KMS-11 (cell line): ENCODE data around the gene C18orf54.
"Not testable (repeated sequence)": the region's sequence is repeated elsewhere in the genome, so short reads cannot be mapped to it uniquely, and the experiment has no call there.

ENCODE experiments used
- H2AFZ ChIP-seq: fragments of 200-600 bp; sonication (generic); 2 replicates; pipeline ENCODE4 v1.6.1; 2016; ENCODE audit warnings: antibody characterized with exemption, mixed run types, low read depth
- H3K27ac ChIP-seq: fragments of 200-600 bp; sonication (generic); 2 replicates; pipeline ENCODE4 v1.6.1; 2016; ENCODE audit warnings: mild to moderate bottlenecking, mixed run types
- H3K27me3 ChIP-seq: fragments of 200-600 bp; sonication (generic); 2 replicates; pipeline ENCODE4 v1.6.1; 2017; ENCODE audit warnings: mild to moderate bottlenecking, low read depth, mixed run types, moderate library complexity; ENCODE audit not compliant: insufficient read depth
- H3K36me3 ChIP-seq: fragments of 200-600 bp; sonication (generic); 2 replicates; pipeline ENCODE4 v1.6.1; 2017; ENCODE audit warnings: mild to moderate bottlenecking, mixed run types; ENCODE audit not compliant: insufficient read depth
- H3K4me1 ChIP-seq: fragments of 200-600 bp; sonication (generic); 2 replicates; pipeline ENCODE4 v1.6.1; 2016; ENCODE audit warnings: mild to moderate bottlenecking, low read depth, mixed run types; ENCODE audit not compliant: poor library complexity, severe bottlenecking
- H3K4me2 ChIP-seq: fragments of 200-600 bp; sonication (generic); 2 replicates; pipeline ENCODE4 v1.7.0; 2016; ENCODE audit warnings: mild to moderate bottlenecking, mixed run types
- H3K4me3 ChIP-seq: fragments of 200-600 bp; sonication (generic); IDR thresholded peaks from 2 replicates; pipeline ENCODE4 v1.6.1; 2017; ENCODE audit warnings: low read depth, low read length, mixed read lengths; ENCODE audit not compliant: insufficient read depth
- H3K79me2 ChIP-seq: fragments of 200-600 bp; sonication (generic); 2 replicates; pipeline ENCODE4 v1.6.1; 2016; ENCODE audit warnings: low read depth, mixed run types; ENCODE audit not compliant: insufficient read depth
- H3K9ac ChIP-seq: fragments of 200-600 bp; sonication (generic); 2 replicates; pipeline ENCODE4 v1.6.1; 2016; ENCODE audit warnings: mild to moderate bottlenecking, mixed run types
- H4K20me1 ChIP-seq: fragments of 200-600 bp; sonication (generic); 2 replicates; pipeline ENCODE4 v1.6.1; 2016; ENCODE audit warnings: mild to moderate bottlenecking, mixed run types; ENCODE audit not compliant: insufficient read depth
- TF ChIP-seq, protein P1 (sequence below): fragments of 200-600 bp; sonication (generic); conservative IDR thresholded peaks from 2 replicates; pipeline ENCODE4 v1.6.1; 2017; ENCODE audit warnings: low read depth, mild to moderate bottlenecking, antibody characterized with exemption, low read length, moderate library complexity, mixed read lengths

C18orf54 gene

DNA sequence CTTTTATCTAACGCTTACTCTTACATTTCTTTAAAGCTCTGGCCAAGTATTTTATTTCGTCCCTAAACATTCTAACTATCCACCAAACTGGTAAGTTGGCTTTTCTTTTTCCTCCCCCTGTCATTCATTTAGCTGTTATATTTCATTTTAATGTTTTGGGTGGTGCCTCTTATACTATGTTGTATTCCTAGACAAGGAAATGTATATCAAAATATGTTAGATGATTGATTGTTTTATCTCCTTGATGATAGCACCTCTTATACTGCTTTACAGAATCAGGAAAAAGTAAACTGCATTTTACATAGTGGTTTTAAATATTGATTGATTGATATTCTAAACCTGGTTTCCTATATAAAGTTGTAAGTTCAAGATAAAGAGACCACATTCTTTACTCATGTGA is 23.9 kb downstream of the C18orf54 start:
- TF ChIP-seq, protein P1, sequence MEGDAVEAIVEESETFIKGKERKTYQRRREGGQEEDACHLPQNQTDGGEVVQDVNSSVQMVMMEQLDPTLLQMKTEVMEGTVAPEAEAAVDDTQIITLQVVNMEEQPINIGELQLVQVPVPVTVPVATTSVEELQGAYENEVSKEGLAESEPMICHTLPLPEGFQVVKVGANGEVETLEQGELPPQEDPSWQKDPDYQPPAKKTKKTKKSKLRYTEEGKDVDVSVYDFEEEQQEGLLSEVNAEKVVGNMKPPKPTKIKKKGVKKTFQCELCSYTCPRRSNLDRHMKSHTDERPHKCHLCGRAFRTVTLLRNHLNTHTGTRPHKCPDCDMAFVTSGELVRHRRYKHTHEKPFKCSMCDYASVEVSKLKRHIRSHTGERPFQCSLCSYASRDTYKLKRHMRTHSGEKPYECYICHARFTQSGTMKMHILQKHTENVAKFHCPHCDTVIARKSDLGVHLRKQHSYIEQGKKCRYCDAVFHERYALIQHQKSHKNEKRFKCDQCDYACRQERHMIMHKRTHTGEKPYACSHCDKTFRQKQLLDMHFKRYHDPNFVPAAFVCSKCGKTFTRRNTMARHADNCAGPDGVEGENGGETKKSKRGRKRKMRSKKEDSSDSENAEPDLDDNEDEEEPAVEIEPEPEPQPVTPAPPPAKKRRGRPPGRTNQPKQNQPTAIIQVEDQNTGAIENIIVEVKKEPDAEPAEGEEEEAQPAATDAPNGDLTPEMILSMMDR = no peak
- Histone ChIP-seq H3K79me2 (no peaks in the 10 kb centered on the region), H4K20me1 (no peaks in the 10 kb centered on the region), H3K9ac (no peak overlapping the region), H2AFZ (no peak overlapping the region), H3K27me3 (no peaks in the 10 kb centered on the region), H3K36me3 (no peaks in the 10 kb centered on the region), H3K4me1 (no peaks in the 10 kb centered on the region), H3K4me2 (no peak overlapping the region), H3K4me3 (no peak overlapping the region), H3K27ac (no peak overlapping the region)

DNA sequence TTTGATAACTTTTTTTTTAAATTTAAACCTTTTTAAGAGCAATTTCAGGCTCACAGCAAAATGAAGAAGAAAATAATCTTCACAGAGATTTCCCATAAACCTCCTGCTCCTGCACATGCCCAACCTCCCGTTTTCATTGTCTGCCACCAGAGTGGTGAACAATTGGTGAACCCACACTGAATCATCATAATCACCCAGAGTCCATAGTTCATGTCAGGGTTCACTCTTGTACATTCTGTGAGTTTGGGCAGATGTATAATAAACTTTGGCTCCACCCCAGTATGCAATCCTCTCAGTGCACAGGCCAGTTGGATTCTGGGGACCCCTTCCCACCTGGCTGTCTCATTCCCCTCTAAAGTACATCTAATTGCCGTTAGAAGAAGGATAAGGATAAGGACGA is 24.4 kb downstream of the C18orf54 start:
- H2AFZ ChIP-seq = no peak overlapping the region
- H4K20me1 ChIP-seq = no peaks in the 10 kb centered on the region
- H3K4me1 ChIP-seq = no peaks in the 10 kb centered on the region
- no peaks in the 10 kb centered on the region for H3K79me2 ChIP-seq
- TF ChIP-seq, protein P1 = no peak
- no peaks in the 10 kb centered on the region for H3K27me3 ChIP-seq
- no peak overlapping the region for H3K4me2 ChIP-seq
- no peak overlapping the region for H3K27ac ChIP-seq
- H3K36me3 ChIP-seq = no peaks in the 10 kb centered on the region
- no peak overlapping the region for H3K9ac ChIP-seq
- no peak overlapping the region for H3K4me3 ChIP-seq

DNA sequence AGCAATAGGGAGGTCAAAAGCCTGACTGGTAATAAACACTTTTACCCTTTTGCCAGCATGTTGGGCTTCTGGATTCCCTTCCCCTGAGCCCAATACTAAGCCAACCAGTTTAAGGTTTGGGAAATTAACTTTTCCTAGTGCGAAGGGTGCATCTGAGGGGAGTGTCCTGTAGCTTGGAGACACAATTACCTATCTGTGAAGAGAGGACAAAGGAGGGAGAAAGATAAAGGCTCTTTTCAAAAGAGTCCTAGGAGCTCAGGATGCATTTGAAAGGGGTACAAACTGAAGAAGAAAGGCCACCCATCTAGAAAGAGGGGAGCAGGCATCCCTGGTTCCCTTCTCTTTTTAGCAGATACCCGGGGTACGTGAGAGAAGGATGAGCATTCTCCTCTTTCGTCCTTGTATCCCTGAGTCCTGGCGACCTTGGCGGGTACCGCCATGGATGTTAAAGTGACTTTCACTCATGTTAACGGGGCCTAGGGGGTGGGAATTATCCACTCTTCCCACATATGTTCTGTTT is 25.1 kb downstream of the C18orf54 start:
- Histone ChIP-seq H3K27me3 (no peaks in the 10 kb centered on the region), H3K4me1 (peaks cover 3% of the 10 kb centered on the region), H3K36me3 (no peaks in the 10 kb centered on the region), H3K4me3 (no peak overlapping the region), H3K79me2 (no peaks in the 10 kb centered on the region), H3K4me2 (no peak overlapping the region), H3K9ac (no peak overlapping the region), H2AFZ (no peak overlapping the region), H3K27ac (no peak overlapping the region), H4K20me1 (no peaks in the 10 kb centered on the region)
- TF ChIP-seq, protein P1 = no peak

DNA sequence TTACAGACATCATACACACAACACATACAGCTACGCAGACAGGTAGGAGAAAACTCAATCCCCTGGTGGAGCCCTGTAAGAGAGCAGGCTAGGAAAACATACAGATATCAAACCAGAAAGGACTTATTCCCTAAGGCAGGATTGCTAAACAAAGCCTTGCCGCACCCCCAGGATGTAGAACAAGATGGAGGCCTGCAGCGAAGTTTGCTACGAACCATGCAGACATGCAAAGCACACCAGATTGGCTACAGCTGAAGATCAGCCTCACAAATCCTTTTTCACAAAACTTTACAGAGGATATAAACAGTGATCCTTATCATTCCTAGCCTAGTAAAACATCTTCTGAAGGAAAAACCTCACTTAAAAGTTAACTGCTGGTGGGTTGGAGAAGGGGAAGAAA is 28.3 kb downstream of the C18orf54 start:
- H2AFZ ChIP-seq = no peak overlapping the region
- H3K36me3 ChIP-seq = no peaks in the 10 kb centered on the region
- no peaks in the 10 kb centered on the region for H3K27me3 ChIP-seq
- TF ChIP-seq, protein P1 = no peak
- no peak overlapping the region for H3K9ac ChIP-seq
- H3K4me2 ChIP-seq = no peak overlapping the region
- no peak overlapping the region for H3K27ac ChIP-seq
- peaks cover 22% of the 10 kb centered on the region for H3K4me1 ChIP-seq
- H3K79me2 ChIP-seq = no peaks in the 10 kb centered on the region
- H3K4me3 ChIP-seq = no peak overlapping the region
- no peaks in the 10 kb centered on the region for H4K20me1 ChIP-seq

DNA sequence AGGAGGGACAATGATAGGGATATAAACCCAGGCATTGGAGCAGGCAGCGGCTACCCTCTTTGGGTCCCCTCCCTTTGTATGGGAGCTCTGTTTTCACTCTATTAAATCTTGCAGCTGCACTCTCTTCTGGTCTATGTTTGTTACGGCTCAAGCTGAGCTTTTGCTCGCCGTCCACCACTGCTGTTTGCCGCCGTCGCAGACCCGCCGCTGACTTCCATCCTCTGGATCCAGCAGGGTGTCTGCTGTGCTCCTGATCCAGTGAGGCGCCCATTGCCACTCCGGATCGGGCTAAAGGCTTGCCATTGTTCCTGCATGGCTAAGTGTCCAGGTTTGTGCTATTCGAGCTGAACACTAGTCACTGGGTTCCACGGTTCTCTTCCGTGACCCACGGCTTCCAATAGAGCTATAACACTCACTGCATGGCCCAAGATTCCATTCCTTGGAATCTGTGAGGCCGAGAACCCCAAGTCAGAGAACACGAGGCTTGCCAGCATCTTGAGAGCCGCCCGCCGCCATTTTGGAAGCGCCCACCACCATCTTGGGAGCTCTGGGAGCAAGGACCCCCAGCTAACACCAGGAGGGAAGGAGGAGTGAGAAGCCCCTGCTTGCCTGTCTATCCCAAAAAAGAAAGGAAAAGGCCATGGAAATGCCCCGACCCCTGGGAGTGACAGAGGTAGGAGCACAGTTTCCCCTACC is 29.2 kb downstream of the C18orf54 start:
- not testable (repeated sequence) for H4K20me1 ChIP-seq, H3K36me3 ChIP-seq, H3K4me3 ChIP-seq, H3K27ac ChIP-seq, H3K79me2 ChIP-seq, H3K9ac ChIP-seq, H3K27me3 ChIP-seq, H2AFZ ChIP-seq, H3K4me2 ChIP-seq
- peaks cover 22% of the 10 kb centered on the region for H3K4me1 ChIP-seq
